ENCODE data around the gene PCA3. TPM values are rescaled to one million over a fixed set of nuclear protein-coding genes. Genes with fewer than 3 reads are reported as not detected.

Gene PCA3
- total RNA-seq, 3 donors from 2014 or later, result 0.38 TPM; not detected in 2

- H3K36me3 ChIP-seq (ENCODE audit: low read depth), result no peaks in the 10 kb centered on the region
- no peaks in the 10 kb centered on the region for H3K9me3 ChIP-seq
- intact Hi-C loops (cut with DNase I, micrococcal nuclease), result no loop called here
- TF ChIP-seq CTCF (IDR thresholded peaks at IDR 0.05), result no peak
- no peak for DNase-seq
- ATAC-seq, result no peak
- no peaks in the 10 kb centered on the region for H3K4me1 ChIP-seq (ENCODE audit: low read depth)
- H3K4me3 ChIP-seq, result no peak overlapping the region
These were observed 33.4 kb upstream of the PCA3 start for GRCh38 chr9:76730801-76731200.

- intact Hi-C loops (cut with DNase I, micrococcal nuclease), result no loop called here
- H3K4me1 ChIP-seq (ENCODE audit: low read depth), result no peaks in the 10 kb centered on the region
- TF ChIP-seq CTCF (IDR thresholded peaks at IDR 0.05), result no peak
- H3K4me3 ChIP-seq, result no peak overlapping the region
- ATAC-seq (no peak), DNase-seq (no peak)
- H3K36me3 ChIP-seq (ENCODE audit: low read depth), result no peaks in the 10 kb centered on the region
- no peaks in the 10 kb centered on the region for H3K9me3 ChIP-seq
These were observed 31.8 kb upstream of the PCA3 start for GRCh38 chr9:76732341-76732958.

GRCh38 chr9:76733096-76733495 is 31.1 kb upstream of the PCA3 start:
- H3K9me3 ChIP-seq, result no peaks in the 10 kb centered on the region
- H3K4me1 ChIP-seq (ENCODE audit: low read depth), result no peaks in the 10 kb centered on the region
- intact Hi-C loops (cut with DNase I, micrococcal nuclease), result no loop called here
- no peak for DNase-seq
- no peak for TF ChIP-seq CTCF (IDR thresholded peaks at IDR 0.05)
- no peaks in the 10 kb centered on the region for H3K36me3 ChIP-seq (ENCODE audit: low read depth)
- no peak for ATAC-seq
- H3K4me3 ChIP-seq, result no peak overlapping the region

GRCh38 chr9:76734716-76735115 is 29.5 kb upstream of the PCA3 start:
- no peak for ATAC-seq
- Histone ChIP-seq H3K4me1 (ENCODE audit: low read depth) (no peaks in the 10 kb centered on the region), H3K36me3 (ENCODE audit: low read depth) (no peaks in the 10 kb centered on the region), H3K4me3 (no peak overlapping the region), H3K9me3 (no peaks in the 10 kb centered on the region)
- no peak for TF ChIP-seq CTCF (IDR thresholded peaks at IDR 0.05)
- intact Hi-C loops (cut with DNase I, micrococcal nuclease), result no loop called here
- no peak for DNase-seq

GRCh38 chr9:76737154-76737902 is 26.9 kb upstream of the PCA3 start:
- TF ChIP-seq CTCF (IDR thresholded peaks at IDR 0.05), result no peak
- Histone ChIP-seq H3K4me3 (no peak overlapping the region), H3K36me3 (ENCODE audit: low read depth) (no peaks in the 10 kb centered on the region), H3K9me3 (no peaks in the 10 kb centered on the region), H3K4me1 (ENCODE audit: low read depth) (no peaks in the 10 kb centered on the region)
- DNase-seq (no peak), ATAC-seq (no peak)
- intact Hi-C loops (cut with DNase I, micrococcal nuclease), result no loop called here
